GM18868 (cell line): Measurements from ENCODE around the gene ESYT3.
A peak's percentile ranks its signal among the peaks of the same experiment; 100 is the strongest.
"Not testable (repeated sequence)": the region's sequence is repeated elsewhere in the genome, so short reads cannot be mapped to it uniquely, and the experiment has no call there.

Source experiments
- ATAC-seq: cut with Tn5 transposase; IDR thresholded peaks from one replicate; pipeline ENCODE4 v1.9.1; 2021; ENCODE audit warnings: mild to moderate bottlenecking, moderate library complexity; ENCODE audit not compliant: unreplicated experiment

Gene ESYT3

DNA sequence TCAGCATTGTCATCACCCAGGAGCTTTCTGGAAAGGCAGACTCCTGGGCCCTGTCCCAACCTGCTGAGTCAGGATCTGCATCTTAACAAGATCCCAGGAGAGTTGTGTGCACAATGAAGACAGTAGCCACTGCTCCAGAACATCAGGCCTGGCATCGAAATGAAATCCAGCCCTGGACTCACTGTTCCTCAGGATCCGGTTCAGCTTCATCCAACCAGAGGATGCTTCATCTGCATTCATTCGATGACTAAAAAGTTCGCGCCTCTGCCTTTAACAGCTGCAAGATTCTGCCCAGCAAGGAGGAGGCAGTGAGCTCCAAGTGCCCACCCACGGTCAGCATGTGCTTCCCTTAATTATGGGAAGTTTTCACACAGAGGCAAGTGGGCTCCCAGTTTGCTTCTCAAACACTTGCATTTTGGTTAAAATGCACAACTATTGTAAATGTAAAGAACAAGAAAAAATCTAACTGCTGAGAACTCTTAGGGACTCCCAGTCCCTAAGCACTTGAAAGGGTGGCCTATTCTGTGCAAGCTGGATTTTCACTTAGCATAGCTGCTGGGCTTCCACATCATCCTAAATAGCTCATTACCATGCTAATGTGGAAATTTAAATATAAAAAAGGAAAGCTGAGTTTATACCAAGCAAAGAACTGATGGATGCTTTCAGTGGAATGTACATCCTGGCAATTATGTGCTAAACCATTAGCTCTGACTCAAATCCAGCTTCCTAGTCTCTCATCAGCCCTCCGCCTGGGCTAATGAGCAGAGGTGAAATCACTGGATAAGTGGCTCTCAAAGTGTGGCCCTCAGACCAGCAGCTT, 25.5 kb upstream of the ESYT3 start:
- ATAC-seq = no peak

DNA sequence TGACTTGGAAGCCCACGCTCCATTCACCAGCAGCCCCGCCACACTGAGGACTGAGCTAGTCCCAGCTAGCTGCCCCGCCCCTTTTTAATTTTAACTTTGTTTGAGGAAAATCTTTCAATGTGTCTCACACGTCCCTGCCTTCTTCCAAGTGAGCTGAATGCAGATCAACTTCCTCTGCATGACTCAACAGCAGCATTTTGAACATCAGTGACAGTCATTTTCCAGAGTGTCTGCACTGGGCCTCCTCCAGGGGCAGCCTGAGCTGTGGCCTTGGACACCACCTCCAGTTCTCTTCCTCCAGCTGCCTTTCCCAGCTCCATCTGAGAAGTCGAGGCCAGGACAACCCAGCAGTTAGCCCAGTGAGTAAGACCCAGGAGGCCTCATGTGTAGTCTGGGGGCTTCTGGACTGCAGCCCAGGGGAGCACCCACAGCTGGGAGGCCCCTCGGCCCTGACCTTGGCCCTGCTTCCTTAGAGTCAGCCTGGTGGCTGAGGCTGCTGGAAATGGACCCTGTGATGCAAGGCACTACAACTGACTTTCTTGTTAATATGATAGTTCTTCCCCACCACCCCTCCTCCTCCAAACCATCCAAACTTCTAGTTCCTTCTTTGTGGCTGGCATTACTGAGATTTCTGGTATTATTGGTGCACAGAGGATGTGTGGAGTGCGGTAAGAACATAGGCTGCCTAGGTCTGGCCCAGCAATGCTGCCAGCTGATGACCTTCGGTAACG, 21.4 kb upstream of the ESYT3 start:
- ATAC-seq = no peak

DNA sequence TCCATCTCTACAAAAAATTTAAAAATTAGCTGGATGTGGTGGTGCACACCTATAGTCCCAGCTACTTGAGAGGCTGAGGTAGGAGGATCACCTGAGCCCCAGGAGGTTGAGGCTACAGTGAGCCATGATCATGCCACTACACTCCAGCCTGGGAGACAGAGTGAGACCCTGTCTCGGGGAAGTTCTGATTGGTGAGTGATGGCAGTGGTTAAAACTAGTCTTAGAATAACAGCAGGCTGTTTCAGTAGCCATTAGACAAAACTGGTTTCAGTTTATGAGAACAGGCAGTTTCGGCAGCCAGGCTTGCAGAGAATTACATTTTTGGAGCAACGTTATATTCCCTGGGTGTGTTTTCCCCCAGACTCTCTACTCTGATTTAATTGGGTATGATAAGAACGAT, 18.2 kb upstream of the ESYT3 start:
- ATAC-seq = not testable (repeated sequence)

DNA sequence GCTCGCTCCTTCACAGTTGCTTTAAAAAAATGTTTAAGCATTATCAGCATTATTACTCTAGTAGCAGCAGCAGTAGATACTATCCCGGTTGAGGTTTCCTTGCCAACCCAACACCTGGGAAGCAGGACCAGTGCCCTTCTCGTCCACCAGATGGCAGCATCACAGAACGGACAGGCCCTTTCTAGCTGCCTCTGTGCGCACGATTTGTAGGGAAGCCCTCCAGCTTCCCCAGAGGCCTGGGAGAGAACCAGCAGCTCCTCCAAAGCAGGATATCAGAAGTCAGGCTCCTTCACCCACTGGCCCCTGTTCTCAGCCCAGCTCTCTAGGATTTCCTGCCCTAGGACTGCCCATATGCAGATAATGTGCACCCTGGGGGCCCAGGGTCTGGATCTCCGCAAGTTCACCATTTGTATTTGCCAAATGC, 16.8 kb upstream of the ESYT3 start:
- peak; percentile 90 for ATAC-seq

DNA sequence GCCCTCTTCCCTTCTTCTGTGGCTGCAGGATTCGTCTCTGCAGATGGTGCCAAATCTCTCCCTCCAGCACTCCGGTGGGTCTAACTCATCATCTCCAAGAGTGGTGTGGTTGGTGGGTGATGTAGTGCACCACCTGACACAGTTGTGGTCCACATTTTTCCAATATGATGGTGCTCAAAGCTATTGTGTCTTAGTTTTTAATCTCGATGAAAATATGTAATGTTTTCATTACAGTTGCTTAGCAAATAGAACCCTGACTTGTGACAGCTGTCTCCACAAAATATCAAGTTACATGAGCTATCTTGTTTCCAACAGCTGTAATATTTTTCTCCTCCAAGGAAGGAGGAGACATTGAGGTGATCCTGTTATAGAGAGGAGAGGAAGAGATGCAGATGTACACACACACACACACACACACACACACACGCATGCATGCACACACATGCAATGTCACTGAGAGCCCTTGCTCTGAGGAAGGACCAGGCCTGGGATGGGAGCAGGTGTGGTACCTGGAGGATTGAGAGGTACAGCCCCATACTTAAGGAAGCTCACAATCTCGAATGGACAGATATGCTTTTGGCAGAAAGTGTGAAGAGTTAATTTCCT, 15.7 kb upstream of the ESYT3 start:
- no peak for ATAC-seq

DNA sequence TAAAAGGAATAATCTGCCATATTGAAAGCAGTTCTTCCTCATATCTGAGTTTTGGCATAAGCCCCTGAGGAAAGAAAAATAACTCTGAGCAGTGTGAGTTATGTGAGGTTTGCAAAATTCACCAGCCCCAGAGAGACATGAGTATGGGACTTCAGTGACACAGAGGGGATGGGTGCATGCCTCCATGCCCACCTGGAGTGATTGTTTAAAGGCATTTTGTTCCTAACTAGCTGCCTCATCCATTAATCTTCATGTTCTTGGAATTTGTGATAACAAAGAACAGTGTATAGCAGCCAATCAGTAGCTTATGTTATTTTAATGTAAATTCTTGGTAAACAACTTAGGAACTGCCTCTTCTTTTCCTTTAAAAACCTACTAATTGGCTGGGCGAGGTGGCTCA, 11.1 kb upstream of the ESYT3 start:
- ATAC-seq = no peak

DNA sequence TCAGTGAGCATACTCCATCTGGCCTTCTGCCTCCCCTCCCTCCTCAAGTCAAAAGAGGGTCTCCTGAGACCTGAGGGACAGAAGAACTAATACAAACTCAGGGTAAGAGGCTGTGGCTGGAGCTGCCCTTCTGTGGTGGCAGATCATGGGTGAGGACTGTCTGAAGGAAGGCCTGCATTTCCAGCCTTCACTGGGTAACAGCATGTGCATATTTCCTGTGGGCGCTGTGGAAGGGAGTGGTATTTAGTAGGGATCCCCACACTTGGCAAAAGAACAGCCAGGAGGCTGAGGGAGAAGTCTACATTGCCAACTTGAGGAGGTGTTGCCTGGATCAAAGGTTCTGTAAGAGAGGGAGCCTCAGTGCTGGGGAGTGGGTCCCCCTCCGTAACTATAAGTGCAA, 10.1 kb upstream of the ESYT3 start:
- no peak for ATAC-seq

DNA sequence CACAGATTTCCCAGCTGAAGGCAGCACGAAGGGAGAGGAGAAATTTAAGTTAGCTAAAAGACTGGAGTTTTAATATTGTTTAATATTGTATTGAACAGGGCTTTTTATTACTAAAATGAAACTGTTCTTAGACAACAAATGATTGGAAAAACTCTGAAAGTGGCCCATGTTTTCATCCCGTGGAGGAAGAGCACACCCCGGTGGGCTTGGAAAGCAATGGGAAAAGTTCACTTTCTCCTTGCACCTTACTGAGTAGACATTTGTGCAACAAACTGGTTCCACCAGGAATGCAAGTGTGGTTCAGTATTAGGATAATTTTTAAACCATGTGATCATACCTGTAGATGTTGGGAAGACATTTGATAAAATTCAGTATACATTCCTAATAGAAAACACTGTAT, 8.2 kb upstream of the ESYT3 start:
- no peak for ATAC-seq

DNA sequence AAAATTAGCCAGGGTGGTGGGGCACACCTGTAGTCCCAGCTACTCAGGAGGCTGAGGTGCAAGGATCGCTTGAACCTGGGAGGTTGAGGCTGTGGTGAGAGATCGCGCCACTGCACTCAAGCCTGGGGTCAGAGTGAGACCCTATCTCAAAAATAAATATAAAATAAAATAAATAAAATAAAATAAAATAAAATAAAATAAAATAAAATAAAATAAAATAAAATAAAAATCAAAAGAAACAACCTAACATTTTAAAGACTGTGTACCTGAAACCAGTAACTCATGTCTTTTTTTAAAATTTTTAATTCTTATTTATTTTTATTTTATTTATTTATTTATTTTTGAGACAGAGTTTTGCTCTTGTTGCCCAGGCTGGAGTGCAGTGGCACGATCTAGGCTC, 7.7 kb upstream of the ESYT3 start:
- ATAC-seq = not testable (repeated sequence)

DNA sequence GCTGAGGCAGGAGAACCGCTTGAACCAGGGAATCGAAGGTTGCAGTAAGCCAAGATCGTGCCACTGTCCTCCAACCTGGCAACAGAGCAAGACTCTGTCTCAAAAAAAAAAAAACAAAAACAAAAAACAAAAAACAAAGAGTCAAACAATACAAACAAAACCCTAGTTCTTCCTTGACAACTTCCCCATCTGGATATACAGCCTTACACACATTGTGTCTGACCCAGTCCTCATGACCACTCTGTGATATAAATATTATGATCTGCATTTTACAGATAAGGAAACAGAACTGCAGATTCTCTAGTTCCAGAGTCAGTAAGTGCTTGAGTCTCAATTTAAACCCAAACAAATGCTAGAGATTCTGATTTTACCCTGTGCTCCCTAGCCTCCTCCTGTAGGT, 4.8 kb upstream of the ESYT3 start:
- no peak for ATAC-seq

DNA sequence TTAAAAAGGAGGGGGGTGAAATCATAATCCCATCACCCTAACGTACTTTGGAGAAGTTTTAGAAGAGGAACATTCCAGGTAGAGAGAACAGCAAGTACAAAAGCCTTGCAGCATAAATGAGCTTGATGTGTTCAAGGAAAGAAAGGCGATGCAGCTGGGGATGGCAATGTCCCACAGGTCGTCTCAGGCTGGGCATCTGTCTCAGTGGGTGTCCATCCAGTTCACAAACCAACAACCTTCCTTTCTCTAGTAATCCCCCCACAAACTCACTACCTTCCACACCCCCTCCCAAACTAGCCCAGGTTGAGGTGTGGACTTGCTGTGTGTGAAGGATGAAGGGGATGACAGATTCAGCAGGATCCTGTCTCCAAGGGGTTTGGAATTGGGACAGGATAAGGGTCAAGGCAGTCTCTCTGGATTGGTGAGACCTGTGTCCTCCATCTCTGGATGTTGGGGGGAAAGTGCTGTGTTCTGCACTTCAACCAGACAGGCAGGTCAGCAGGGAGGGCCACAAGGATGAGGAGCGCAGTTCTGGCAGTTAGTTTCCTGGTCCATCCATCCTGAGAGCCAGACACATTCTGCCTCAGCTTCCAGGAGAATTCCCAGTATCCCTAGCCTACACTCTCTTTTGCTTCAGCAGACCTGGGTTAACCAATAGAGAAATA, 1.7 kb upstream of the ESYT3 start:
- ATAC-seq = no peak

DNA sequence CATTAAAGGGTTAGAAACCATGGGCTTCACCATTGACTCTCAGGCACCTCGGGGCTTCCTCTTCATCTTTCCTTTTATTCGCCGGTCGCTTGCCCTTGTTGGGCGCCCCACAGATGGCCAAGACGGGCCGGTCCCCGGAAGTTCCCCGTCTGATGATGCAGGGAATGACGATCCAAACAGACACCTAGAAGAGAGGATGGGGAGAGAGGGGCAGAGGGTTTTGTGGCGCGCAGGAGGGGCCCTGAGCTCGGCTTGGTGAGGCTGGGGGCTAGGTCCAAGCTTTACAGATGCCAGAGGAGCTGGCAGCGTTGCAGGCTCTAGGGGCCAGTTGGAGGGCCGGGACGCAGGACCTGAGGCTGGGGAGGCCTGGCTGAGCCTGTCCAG, 532 bp upstream of the ESYT3 start:
- no peak for ATAC-seq

DNA sequence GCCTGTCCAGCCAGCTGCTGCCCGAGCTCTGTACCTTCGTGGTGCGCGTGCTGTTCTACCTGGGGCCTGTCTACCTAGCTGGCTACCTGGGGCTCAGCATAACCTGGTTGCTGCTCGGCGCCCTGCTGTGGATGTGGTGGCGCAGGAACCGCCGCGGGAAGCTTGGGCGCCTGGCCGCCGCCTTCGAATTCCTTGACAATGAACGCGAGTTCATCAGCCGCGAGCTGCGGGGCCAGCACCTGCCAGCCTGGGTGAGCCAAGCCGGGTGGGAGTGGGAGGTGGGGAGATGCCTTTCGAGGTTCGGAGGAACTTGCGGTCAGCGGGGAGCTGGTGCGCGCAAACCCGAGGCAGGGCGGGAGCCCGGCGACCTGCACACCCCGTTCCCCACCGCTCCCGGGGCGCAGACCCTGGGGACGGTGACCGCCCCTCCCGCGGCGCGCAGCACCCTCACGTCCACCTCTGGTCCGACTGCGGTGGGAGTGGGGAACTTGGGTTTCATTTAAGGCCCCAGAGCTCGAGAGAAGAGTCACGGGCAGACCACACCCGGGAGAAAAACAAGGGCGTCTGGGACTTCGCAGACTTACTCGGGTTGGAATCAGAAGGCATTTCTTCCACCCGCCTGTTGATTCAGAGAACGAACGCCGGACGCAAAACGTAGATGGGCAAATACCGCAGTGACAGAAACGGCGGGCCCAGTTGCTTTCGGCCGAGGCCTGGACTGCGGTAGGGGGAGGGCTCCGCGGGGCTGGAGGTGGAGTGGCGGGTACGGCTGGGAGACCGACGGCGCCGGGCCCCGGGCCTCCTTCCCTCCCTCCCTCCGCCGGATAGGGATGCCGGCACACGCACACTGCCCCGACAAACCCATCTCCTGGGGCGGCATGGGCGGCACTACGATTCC, 708 bp downstream of the ESYT3 start:
- ATAC-seq = no peak

DNA sequence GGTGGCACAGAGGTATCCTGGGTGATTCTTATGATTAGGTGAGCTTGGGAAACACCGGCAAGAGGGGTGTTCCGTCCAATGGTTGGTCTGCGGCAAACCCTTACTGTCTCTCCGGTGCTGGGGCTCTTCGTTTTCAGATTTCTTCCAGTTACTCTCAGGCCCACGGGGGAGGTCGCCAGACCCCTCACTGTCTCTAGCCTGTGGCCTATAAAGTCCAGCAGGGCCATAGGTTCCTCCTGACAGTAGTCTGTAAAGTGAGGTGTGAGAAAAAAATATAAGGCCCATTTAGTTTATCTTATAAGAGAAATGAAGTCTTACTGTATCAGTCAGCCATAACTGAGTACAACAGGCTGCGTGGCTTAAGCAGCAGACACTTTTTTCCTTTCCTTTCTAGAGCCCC, 1.4 kb downstream of the ESYT3 start:
- no peak for ATAC-seq

DNA sequence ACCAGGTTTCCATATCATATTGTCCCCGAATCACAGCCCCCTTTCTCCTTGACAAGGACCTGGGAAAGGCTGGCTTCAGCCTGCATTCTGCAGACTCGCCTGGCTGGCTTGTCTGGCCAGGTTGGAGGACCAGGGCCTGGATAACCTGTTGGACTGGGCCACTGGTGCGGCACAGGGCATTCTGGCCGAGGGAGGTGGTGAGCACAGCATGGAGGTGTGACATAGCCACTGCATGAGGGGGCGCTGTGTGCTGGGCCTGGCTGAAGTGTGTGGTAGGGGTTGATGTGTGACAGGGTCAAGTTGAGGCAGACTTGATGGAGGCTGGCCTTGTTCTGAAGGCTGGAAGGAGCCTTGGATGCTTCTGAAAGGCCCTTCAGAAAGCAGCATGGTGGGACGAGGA, 2.9 kb downstream of the ESYT3 start:
- no peak for ATAC-seq

DNA sequence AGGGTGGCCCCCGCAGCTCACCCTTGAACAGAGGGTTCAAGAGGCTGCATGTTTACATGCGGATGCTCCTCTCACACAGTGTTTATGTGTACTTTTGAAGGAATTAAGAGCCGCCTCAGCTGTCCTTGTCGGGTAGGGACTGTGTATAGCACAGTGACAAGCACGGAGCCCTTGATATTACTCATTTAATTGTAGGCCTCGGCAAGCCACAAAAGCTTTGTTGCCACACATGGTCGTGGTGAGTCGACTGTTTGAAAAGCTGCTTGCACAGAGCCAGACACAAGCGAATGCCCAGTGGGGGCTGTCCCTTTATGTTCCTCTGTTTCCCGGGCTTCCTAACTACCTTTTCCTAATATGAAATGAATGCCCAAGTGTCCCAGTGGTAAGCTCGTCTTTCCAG, 4.5 kb downstream of the ESYT3 start:
- no peak for ATAC-seq

DNA sequence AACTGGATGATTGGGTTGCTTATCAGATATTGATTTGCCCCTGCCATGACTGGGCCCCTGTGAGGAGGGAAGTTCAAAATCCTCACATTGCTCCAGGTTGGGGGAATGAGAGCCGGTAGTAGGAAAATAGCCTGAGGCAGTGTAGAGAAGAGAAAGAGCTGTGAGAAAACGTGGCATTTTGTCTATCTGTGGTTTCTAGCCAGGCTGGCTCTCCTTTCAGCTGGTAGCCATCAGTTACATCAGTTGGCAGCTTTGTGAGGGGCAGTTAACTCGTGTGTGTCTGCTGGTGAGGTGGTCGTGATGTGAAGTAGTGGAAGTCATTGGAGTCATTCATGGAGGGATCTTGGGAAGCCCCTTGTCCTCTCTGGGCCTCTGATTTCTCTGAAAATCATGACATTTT, 5.2 kb downstream of the ESYT3 start:
- no peak for ATAC-seq

DNA sequence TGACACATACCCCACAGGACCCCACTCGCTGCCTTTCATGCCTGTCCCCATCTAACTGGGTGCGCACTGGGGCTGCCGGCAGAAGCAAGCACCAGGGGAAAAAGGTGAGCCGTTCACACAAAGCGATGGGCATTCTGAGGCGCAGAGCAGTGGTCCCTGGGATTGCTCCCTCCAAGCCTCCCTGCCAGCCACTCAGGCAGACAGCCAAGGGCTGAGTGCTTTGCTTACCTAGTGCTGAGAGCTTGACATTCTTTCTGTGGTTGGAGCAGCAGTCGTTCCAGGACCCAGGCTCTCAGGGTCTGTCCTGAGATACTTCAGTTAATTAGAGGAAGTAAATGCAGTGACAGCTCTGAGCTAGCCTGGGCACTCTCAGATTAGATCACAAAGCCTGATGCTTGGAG, 5.7 kb downstream of the ESYT3 start:
- ATAC-seq = no peak

DNA sequence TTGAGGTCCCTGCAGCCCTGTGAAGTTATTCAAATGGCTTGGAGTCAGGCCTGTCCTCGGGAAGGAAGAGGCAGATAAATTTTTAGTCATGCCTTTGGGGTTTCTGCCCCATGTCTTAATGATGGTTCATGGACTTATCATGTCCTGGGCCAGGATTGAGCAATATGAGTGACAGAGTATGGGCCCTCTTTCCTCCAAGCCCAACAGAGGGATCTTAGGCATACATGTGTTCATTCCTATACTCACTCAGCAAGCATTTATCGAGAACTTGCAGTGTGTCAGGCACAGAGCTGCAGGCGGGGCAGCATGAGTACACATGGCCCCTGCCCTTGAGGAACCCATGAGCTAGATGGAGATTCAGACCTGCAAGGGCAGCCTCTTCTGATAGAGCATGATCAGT, 6.2 kb downstream of the ESYT3 start:
- no peak for ATAC-seq

DNA sequence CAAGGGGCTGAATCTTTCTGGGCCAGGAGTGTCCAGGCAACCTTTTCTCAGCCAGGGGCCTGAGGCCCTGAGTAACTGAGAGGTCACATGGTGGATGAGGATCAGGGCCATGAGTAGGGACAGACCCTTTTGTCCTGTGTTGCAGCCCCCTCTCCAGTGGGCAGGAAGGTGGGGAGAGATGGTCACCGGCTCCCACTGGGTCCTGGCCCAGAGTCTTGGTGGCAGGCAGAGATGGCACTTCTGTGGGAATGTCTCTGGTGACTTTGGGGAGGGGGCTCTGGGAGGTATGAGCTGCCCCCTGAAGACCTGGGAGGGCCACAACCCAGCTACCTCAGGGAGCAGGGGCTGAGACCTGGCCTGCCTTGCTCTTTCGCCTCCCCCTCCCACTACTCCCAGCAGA, 6.8 kb downstream of the ESYT3 start:
- ATAC-seq = no peak

DNA sequence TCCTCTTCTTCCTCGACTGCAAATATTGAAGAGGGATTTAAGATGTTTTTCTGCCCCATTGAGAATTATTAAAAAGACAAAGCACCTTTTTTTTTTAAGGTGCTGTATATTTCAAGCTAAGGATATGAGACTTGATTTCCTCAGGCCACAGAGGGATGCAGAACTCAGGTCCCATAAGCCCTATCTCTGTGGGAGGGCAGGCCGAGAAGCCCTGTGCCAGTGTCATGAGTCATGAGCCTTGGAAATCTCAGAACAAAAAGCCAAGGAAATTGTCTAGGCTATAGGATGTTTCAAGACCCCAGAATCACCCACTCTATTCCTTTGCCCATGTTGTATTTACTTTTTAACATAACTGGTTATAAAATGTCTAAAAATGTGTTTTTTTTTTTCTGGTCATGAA, 7.3 kb downstream of the ESYT3 start:
- no peak for ATAC-seq
